ENCODE measurements around the gene NEK4.

The NEK4 gene

GRCh38 chr3:52809149-52809548 lies 38.4 kb upstream of the NEK4 start:
- DNase-seq (ENCODE audit: low read depth, low spot score): no peak
- Histone ChIP-seq H3K27me3 (ENCODE audit: control insufficient read depth, insufficient read depth, low read length) (no peaks in the 10 kb centered on the region), H3K9me3 (ENCODE audit: control insufficient read depth, insufficient read depth, low read length) (no peaks in the 10 kb centered on the region), H3K4me3 (ENCODE audit: low read length) (no peak overlapping the region), H3K27ac (ENCODE audit: low read length) (no peak overlapping the region), H3K36me3 (ENCODE audit: control insufficient read depth, insufficient read depth, low read length) (no peaks in the 10 kb centered on the region; the same call in 1 of the 2 replicates), H3K4me1 (ENCODE audit: control insufficient read depth, insufficient read depth, low read length) (no peaks in the 10 kb centered on the region; the same call in 1 of the 2 replicates)
- 100% methylated on average over 1 of the region's 2 CpGs for WGBS (ENCODE audit: insufficient coverage, insufficient read length)

GRCh38 chr3:52805270-52806039 lies 34.7 kb upstream of the NEK4 start:
- H3K27me3 ChIP-seq (ENCODE audit: control insufficient read depth, insufficient read depth, low read length): no peaks in the 10 kb centered on the region
- H3K9me3 ChIP-seq (ENCODE audit: control insufficient read depth, insufficient read depth, low read length): no peaks in the 10 kb centered on the region
- H3K4me3 ChIP-seq (ENCODE audit: low read length): no peak overlapping the region
- no peaks in the 10 kb centered on the region for H3K4me1 ChIP-seq (ENCODE audit: control insufficient read depth, insufficient read depth, low read length)
- no peaks in the 10 kb centered on the region for H3K36me3 ChIP-seq (ENCODE audit: control insufficient read depth, insufficient read depth, low read length)
- H3K27ac ChIP-seq (ENCODE audit: low read length): no peak overlapping the region
- no CpG with 5 or more reads among the region's 19 CpGs for WGBS (ENCODE audit: insufficient coverage, insufficient read length)
- no peak for DNase-seq (ENCODE audit: low read depth, low spot score)

- no peak overlapping the region for H3K4me3 ChIP-seq (ENCODE audit: low read length)
- no peak for DNase-seq (ENCODE audit: low read depth, low spot score)
- no peaks in the 10 kb centered on the region for H3K27me3 ChIP-seq (ENCODE audit: control insufficient read depth, insufficient read depth, low read length)
- no peaks in the 10 kb centered on the region for H3K36me3 ChIP-seq (ENCODE audit: control insufficient read depth, insufficient read depth, low read length)
- H3K4me1 ChIP-seq (ENCODE audit: control insufficient read depth, insufficient read depth, low read length): 0 out of 2 replicates have a peak, but pooled peaks cover 2% of the 10 kb centered on the region
- no CpG with 5 or more reads among the region's 5 CpGs for WGBS (ENCODE audit: insufficient coverage, insufficient read length)
- H3K27ac ChIP-seq (ENCODE audit: low read length): no peak overlapping the region
- H3K9me3 ChIP-seq (ENCODE audit: control insufficient read depth, insufficient read depth, low read length): no peaks in the 10 kb centered on the region
Measured at GRCh38 chr3:52801839-52802238, 31.1 kb upstream of the NEK4 start.

GRCh38 chr3:52800079-52800478 lies 29.3 kb upstream of the NEK4 start:
- no peak overlapping the region for H3K27ac ChIP-seq (ENCODE audit: low read length)
- H3K4me3 ChIP-seq (ENCODE audit: low read length): no peak overlapping the region
- H3K9me3 ChIP-seq (ENCODE audit: control insufficient read depth, insufficient read depth, low read length): no peaks in the 10 kb centered on the region
- DNase-seq (ENCODE audit: low read depth, low spot score): no peak
- no peaks in the 10 kb centered on the region for H3K27me3 ChIP-seq (ENCODE audit: control insufficient read depth, insufficient read depth, low read length)
- H3K4me1 ChIP-seq (ENCODE audit: control insufficient read depth, insufficient read depth, low read length): 0 out of 2 replicates have a peak, but pooled peaks cover 2% of the 10 kb centered on the region
- no CpG with 5 or more reads among the region's 7 CpGs for WGBS (ENCODE audit: insufficient coverage, insufficient read length)
- no peaks in the 10 kb centered on the region for H3K36me3 ChIP-seq (ENCODE audit: control insufficient read depth, insufficient read depth, low read length)

GRCh38 chr3:52798978-52799476 lies 28.3 kb upstream of the NEK4 start:
- Histone ChIP-seq H3K9me3 (ENCODE audit: control insufficient read depth, insufficient read depth, low read length) (no peaks in the 10 kb centered on the region), H3K36me3 (ENCODE audit: control insufficient read depth, insufficient read depth, low read length) (no peaks in the 10 kb centered on the region), H3K4me1 (ENCODE audit: control insufficient read depth, insufficient read depth, low read length) (0 out of 2 replicates have a peak, but pooled peaks cover 2% of the 10 kb centered on the region), H3K27me3 (ENCODE audit: control insufficient read depth, insufficient read depth, low read length) (no peaks in the 10 kb centered on the region), H3K4me3 (ENCODE audit: low read length) (no peak overlapping the region), H3K27ac (ENCODE audit: low read length) (no peak overlapping the region)
- DNase-seq (ENCODE audit: low read depth, low spot score): peak; percentile 43
- WGBS (ENCODE audit: insufficient coverage, insufficient read length): no CpG with 5 or more reads among the region's 14 CpGs

- no peak overlapping the region for H3K27ac ChIP-seq (ENCODE audit: low read length)
- no peak for DNase-seq (ENCODE audit: low read depth, low spot score)
- WGBS (ENCODE audit: insufficient coverage, insufficient read length): no CpG with 5 or more reads among the region's 10 CpGs
- H3K4me1 ChIP-seq (ENCODE audit: control insufficient read depth, insufficient read depth, low read length): 0 out of 2 replicates have a peak, but pooled peaks cover 2% of the 10 kb centered on the region
- no peaks in the 10 kb centered on the region for H3K27me3 ChIP-seq (ENCODE audit: control insufficient read depth, insufficient read depth, low read length)
- no peaks in the 10 kb centered on the region for H3K36me3 ChIP-seq (ENCODE audit: control insufficient read depth, insufficient read depth, low read length)
- H3K9me3 ChIP-seq (ENCODE audit: control insufficient read depth, insufficient read depth, low read length): no peaks in the 10 kb centered on the region
- H3K4me3 ChIP-seq (ENCODE audit: low read length): no peak overlapping the region
Measured at GRCh38 chr3:52798376-52798977, 27.7 kb upstream of the NEK4 start.

GRCh38 chr3:52796411-52796810 lies 25.7 kb upstream of the NEK4 start:
- DNase-seq (ENCODE audit: low read depth, low spot score): no peak
- Histone ChIP-seq H3K4me1 (ENCODE audit: control insufficient read depth, insufficient read depth, low read length) (0 out of 2 replicates have a peak, but pooled peaks cover 2% of the 10 kb centered on the region), H3K9me3 (ENCODE audit: control insufficient read depth, insufficient read depth, low read length) (no peaks in the 10 kb centered on the region), H3K27ac (ENCODE audit: low read length) (no peak overlapping the region), H3K4me3 (ENCODE audit: low read length) (no peak overlapping the region), H3K27me3 (ENCODE audit: control insufficient read depth, insufficient read depth, low read length) (no peaks in the 10 kb centered on the region), H3K36me3 (ENCODE audit: control insufficient read depth, insufficient read depth, low read length) (no peaks in the 10 kb centered on the region)
- WGBS (ENCODE audit: insufficient coverage, insufficient read length): no CpG with 5 or more reads among the region's 9 CpGs

- Histone ChIP-seq H3K27ac (ENCODE audit: low read length) (no peak overlapping the region), H3K36me3 (ENCODE audit: control insufficient read depth, insufficient read depth, low read length) (no peaks in the 10 kb centered on the region), H3K9me3 (ENCODE audit: control insufficient read depth, insufficient read depth, low read length) (no peaks in the 10 kb centered on the region), H3K4me1 (ENCODE audit: control insufficient read depth, insufficient read depth, low read length) (0 out of 2 replicates have a peak, but pooled peaks cover 2% of the 10 kb centered on the region), H3K4me3 (ENCODE audit: low read length) (no peak overlapping the region), H3K27me3 (ENCODE audit: control insufficient read depth, insufficient read depth, low read length) (no peaks in the 10 kb centered on the region)
- DNase-seq (ENCODE audit: low read depth, low spot score): no peak
- no CpG with 5 or more reads among the region's 9 CpGs for WGBS (ENCODE audit: insufficient coverage, insufficient read length)
Measured at GRCh38 chr3:52795298-52795900, 24.7 kb upstream of the NEK4 start.

- Histone ChIP-seq H3K4me1 (ENCODE audit: control insufficient read depth, insufficient read depth, low read length) (0 out of 2 replicates have a peak, but pooled peaks cover 2% of the 10 kb centered on the region), H3K9me3 (ENCODE audit: control insufficient read depth, insufficient read depth, low read length) (no peaks in the 10 kb centered on the region), H3K27me3 (ENCODE audit: control insufficient read depth, insufficient read depth, low read length) (no peaks in the 10 kb centered on the region), H3K27ac (ENCODE audit: low read length) (no peak within 1 kb of the TSS), H3K4me3 (ENCODE audit: low read length) (no peak within 1 kb of the TSS), H3K36me3 (ENCODE audit: control insufficient read depth, insufficient read depth, low read length) (no peaks in the 10 kb centered on the region)
- no CpG with 5 or more reads among the region's 10 CpGs for WGBS (ENCODE audit: insufficient coverage, insufficient read length)
- no peak for DNase-seq (ENCODE audit: low read depth, low spot score)
Measured at GRCh38 chr3:52794612-52795099, 23.9 kb upstream of the NEK4 start, which contains the start of gene ITIH3. Gene ITIH3 (plus strand): TSS chr3:52794796. CDS start chr3:52794804, 8 bp downstream.

Data from iPS DF 6.9 (cell line).